ENCODE results near the gene LHPP. TPM values are rescaled to one million over a fixed set of nuclear protein-coding genes. Genes with fewer than 3 reads are reported as not detected.

Gene LHPP
- total RNA-seq, 1 donor from 2014 or later = 6.0 TPM

DNA sequence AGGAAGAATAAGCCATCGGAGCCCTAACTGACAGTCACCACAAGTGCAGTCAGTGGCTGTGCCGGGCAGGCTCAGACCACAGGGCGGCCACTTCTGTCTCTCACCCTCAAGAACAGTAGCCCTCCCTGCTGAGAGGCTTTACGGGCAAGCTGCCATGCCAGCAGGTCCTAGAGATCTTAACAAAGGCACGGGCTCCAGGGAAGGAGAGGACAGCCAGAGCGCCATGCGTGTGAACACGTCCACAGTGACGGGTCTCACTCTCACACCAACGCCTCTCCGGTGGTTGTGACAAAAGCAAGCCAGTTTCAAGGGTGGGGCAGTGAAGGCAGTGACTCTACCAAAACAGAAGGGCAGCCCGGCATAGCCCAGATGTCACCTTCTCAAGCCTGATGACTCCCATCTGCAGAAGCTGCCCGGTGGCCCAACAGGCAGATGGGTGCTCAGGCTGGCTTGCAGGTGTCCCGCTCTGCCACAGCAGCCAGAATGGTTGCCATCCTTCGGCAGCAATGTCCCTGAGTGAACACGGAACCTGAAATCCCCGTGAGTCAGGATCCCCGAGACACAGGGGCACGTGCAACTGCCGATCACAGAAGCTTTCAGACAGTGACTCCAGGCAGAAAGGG is 180.6 kb downstream of the LHPP start:
- DNase-seq = no peak
- Mint-ChIP-seq H3K9me3 (ENCODE audit: unreplicated experiment) (peaks cover 11% of the 10 kb centered on the region), H3K27me3 (ENCODE audit: unreplicated experiment) (peaks cover 2% of the 10 kb centered on the region), H3K36me3 (ENCODE audit: unreplicated experiment) (no peaks in the 10 kb centered on the region), H3K4me1 (ENCODE audit: low read depth, unreplicated experiment) (peaks cover 28% of the 10 kb centered on the region), H3K4me3 (ENCODE audit: unreplicated experiment) (no peak overlapping the region), H3K27ac (ENCODE audit: unreplicated experiment) (peak overlapping the region; percentile 64)
- TF ChIP-seq, protein P1, sequence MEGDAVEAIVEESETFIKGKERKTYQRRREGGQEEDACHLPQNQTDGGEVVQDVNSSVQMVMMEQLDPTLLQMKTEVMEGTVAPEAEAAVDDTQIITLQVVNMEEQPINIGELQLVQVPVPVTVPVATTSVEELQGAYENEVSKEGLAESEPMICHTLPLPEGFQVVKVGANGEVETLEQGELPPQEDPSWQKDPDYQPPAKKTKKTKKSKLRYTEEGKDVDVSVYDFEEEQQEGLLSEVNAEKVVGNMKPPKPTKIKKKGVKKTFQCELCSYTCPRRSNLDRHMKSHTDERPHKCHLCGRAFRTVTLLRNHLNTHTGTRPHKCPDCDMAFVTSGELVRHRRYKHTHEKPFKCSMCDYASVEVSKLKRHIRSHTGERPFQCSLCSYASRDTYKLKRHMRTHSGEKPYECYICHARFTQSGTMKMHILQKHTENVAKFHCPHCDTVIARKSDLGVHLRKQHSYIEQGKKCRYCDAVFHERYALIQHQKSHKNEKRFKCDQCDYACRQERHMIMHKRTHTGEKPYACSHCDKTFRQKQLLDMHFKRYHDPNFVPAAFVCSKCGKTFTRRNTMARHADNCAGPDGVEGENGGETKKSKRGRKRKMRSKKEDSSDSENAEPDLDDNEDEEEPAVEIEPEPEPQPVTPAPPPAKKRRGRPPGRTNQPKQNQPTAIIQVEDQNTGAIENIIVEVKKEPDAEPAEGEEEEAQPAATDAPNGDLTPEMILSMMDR (IDR thresholded peaks at IDR 0.05; ENCODE audit: partially characterized antibody, unreplicated experiment) = no peak

DNA sequence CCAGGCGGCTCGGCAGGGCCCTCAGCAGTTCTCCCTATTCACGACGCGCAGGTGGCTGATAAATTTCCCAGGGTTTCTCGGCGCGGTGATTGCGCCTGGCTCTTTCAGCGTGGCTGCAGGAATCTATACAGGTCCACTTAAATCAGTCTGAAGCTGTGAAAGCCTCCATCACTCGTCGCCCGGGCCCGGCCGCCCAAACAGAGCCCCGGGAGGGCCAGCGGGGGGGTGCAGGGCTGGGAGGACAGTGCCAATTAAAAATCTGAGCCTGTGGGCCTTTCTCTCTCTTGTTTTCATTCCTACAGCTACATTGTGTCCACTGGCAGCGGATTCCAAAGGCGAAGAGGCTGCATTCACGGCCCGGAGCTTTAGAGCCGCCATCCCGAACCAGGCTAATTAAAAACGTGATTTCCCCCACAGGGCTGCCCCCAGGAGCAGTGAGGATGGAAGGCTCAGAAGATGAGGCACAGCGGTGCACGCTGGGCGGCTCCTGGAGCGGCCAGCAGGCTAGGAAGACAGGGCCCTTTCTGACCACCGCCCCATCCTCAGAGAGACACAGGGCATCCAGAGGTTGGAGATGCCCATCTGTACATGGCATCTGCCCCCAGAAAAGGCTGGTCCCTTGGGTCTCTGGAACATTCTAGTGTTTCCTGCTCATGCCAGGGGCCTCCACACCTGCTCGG is 181.8 kb downstream of the LHPP start:
- Mint-ChIP-seq H3K27me3 (ENCODE audit: unreplicated experiment) (peaks cover 4% of the 10 kb centered on the region), H3K9me3 (ENCODE audit: unreplicated experiment) (peaks cover 11% of the 10 kb centered on the region), H3K27ac (ENCODE audit: unreplicated experiment) (no peak overlapping the region), H3K4me3 (ENCODE audit: unreplicated experiment) (no peak overlapping the region), H3K4me1 (ENCODE audit: low read depth, unreplicated experiment) (peaks cover 28% of the 10 kb centered on the region), H3K36me3 (ENCODE audit: unreplicated experiment) (no peaks in the 10 kb centered on the region)
- no peak for DNase-seq
- TF ChIP-seq, protein P1 (IDR thresholded peaks at IDR 0.05; ENCODE audit: partially characterized antibody, unreplicated experiment) = no peak

DNA sequence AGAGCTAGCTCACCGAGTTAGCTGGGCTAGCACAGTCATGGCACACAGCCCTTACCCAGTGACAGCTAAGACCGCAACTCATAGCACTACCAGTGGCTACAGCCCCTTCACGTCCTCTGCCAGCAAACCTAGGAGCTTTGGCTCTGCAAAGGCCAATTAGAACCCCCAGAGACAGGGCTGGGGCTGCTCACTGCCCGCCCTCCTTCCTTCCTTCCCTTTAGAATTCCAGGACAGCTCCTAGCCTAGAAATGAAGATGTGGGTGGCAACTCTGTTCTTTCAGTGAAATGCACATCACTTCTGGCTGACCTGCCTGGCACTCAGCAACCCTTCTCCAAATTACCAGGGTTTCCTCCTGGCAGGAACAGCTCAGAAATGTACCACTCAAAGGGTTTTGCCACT is 182.6 kb downstream of the LHPP start:
- DNase-seq = no peak
- Mint-ChIP-seq H3K9me3 (ENCODE audit: unreplicated experiment) (peaks cover 11% of the 10 kb centered on the region), H3K27me3 (ENCODE audit: unreplicated experiment) (peaks cover 7% of the 10 kb centered on the region), H3K4me1 (ENCODE audit: low read depth, unreplicated experiment) (peaks cover 35% of the 10 kb centered on the region), H3K36me3 (ENCODE audit: unreplicated experiment) (no peaks in the 10 kb centered on the region), H3K4me3 (ENCODE audit: unreplicated experiment) (no peak overlapping the region), H3K27ac (ENCODE audit: unreplicated experiment) (no peak overlapping the region)
- TF ChIP-seq, protein P1 (IDR thresholded peaks at IDR 0.05; ENCODE audit: partially characterized antibody, unreplicated experiment) = no peak

DNA sequence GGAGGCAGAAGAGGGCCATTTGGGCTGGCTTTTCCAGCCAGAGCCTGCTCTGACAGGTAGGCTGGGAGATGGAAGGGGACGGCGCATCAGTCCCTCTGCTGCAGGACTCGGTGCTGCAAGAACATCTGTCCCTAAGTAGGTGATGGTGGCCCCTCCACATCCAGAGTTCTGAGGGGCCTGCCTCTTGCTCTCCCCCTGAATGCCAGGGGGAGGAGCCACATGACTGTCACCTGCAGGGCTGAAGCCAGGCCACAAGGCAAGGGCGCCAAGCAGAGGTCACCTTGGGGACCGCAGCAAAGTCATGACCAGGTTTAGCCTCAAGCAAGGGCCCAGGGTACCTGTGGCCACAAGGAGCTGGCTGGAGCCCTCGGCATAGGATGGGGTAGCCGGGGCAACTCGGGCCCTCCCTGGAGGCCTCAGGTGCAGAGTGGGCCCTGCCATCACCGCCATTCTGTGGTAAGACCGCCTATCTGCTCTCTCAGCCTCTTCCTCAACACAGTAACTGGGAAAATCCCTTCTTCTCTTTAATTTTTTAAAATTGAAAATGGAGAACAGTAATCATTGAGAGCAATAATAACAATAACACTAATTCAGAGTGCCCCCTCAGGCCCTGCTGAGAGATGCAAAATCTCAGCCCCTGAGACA is 183.3 kb downstream of the LHPP start:
- no peak for DNase-seq
- Mint-ChIP-seq H3K4me3 (ENCODE audit: unreplicated experiment) (no peak overlapping the region), H3K27ac (ENCODE audit: unreplicated experiment) (no peak overlapping the region), H3K27me3 (ENCODE audit: unreplicated experiment) (peaks cover 7% of the 10 kb centered on the region), H3K4me1 (ENCODE audit: low read depth, unreplicated experiment) (peaks cover 40% of the 10 kb centered on the region), H3K9me3 (ENCODE audit: unreplicated experiment) (peaks cover 11% of the 10 kb centered on the region), H3K36me3 (ENCODE audit: unreplicated experiment) (no peaks in the 10 kb centered on the region)
- TF ChIP-seq, protein P1 (IDR thresholded peaks at IDR 0.05; ENCODE audit: partially characterized antibody, unreplicated experiment) = no peak
